ENCODE data around the gene NEK5. TPM values are rescaled to one million over a fixed set of nuclear protein-coding genes. Genes with fewer than 3 reads are reported as not detected.

NEK5 gene
- total and polyA plus RNA-seq, 2 donors (not counting 3 experiments of a cell fraction or from before 2014, with no cell fraction given), result 0.03 to 0.18 TPM

- Histone ChIP-seq H2AFZ (ENCODE audit: low read depth, low read length) (no peak overlapping the region), H3K4me1 (ENCODE audit: control insufficient read depth, extremely low read depth, insufficient read depth, low read length) (no peaks in the 10 kb centered on the region), H4K20me1 (replicated peaks; ENCODE audit: control insufficient read depth, extremely low read depth, insufficient read depth, low read length) (no peaks in the 10 kb centered on the region), H3K36me3 (ENCODE audit: control insufficient read depth in 2 of 2, extremely low read depth in 1 of 2, insufficient read depth in 2 of 2, low read length in 2 of 2) (no peaks in the 10 kb centered on the region), H3K27me3 (ENCODE audit: control insufficient read depth in 2 of 2, insufficient read depth in 2 of 2, low read length in 2 of 2) (no peaks in the 10 kb centered on the region), H3K4me3 (replicated peaks in 1 of 3; ENCODE audit: insufficient read depth in 1 of 3, low read depth in 1 of 3, low read length in 3 of 3) (no peak overlapping the region), H3K4me2 (ENCODE audit: insufficient read depth, low read length) (no peak overlapping the region), H3K9me3 (replicated peaks; ENCODE audit: control insufficient read depth, insufficient read depth, low read length) (peaks cover 2% of the 10 kb centered on the region), H3K79me2 (ENCODE audit: control insufficient read depth, insufficient read depth, low read length) (no peaks in the 10 kb centered on the region), H3K9me1 (replicated peaks; ENCODE audit: control insufficient read depth, extremely low read depth, insufficient read depth, low read length) (no peaks in the 10 kb centered on the region), H3K9ac (replicated peaks; ENCODE audit: extremely low read depth, insufficient read depth, low read length) (no peak overlapping the region), H3K27ac (ENCODE audit: insufficient read depth, low read depth, low read length) (no peak overlapping the region)
- no TSS peak for BruUV-seq (replicated peaks)
- TF ChIP-seq GATA2 (IDR thresholded peaks at IDR 0.05; ENCODE audit: insufficient read depth, insufficient read length, low read depth, low read length), result no peak
- peak; percentile 42 for TF ChIP-seq JUN (IDR thresholded peaks at IDR 0.05; ENCODE audit: borderline replicate concordance, insufficient read depth, insufficient read length, low read depth)
- TF ChIP-seq POLR2A (IDR thresholded peaks at IDR 0.05; ENCODE audit: low read depth, low read length), result no peak
- TF ChIP-seq EZH2 (IDR thresholded peaks at IDR 0.05; ENCODE audit: borderline replicate concordance, low read depth, low read length, severe bottlenecking), result no peak
- peak in 1 of 2 donors; percentile 8 for TF ChIP-seq CTCF (IDR thresholded peaks at IDR 0.05; ENCODE audit: extremely low read depth in 1 of 2, insufficient read depth in 1 of 2, low read depth in 1 of 2, low read length in 2 of 2)
- DNase-seq (ENCODE audit: low read depth, low spot score) (peak; percentile 19), FAIRE-seq (peak; percentile 43)
- dilution Hi-C loops (cut with MboI; ENCODE audit: extremely low pct_ligation_motif_present, low sequenced_read_pairs), result no loop called here
- CTCF ChIA-PET, result interaction anchor here (0.9 to 1.3 kb wide), 2 partner anchors 58 to 130 kb away, joined by 3 to 5 read pairs; partner anchors contain the start of gene NEK5
- POLR2A ChIA-PET, result no interaction called here
- intact Hi-C loops (cut with micrococcal nuclease), result no loop called here
Observed at GRCh38 chr13:52070929-52071523, 57.8 kb downstream of the NEK5 start.

- peaks cover 2% of the 10 kb centered on the region for H3K9me3 ChIP-seq (replicated peaks; ENCODE audit: control insufficient read depth, insufficient read depth, low read length)
- no peaks in the 10 kb centered on the region for H3K79me2 ChIP-seq (ENCODE audit: control insufficient read depth, insufficient read depth, low read length)
- H3K9ac ChIP-seq (replicated peaks; ENCODE audit: extremely low read depth, insufficient read depth, low read length), result no peak overlapping the region
- H3K9me1 ChIP-seq (replicated peaks; ENCODE audit: control insufficient read depth, extremely low read depth, insufficient read depth, low read length), result no peaks in the 10 kb centered on the region
- DNase-seq (ENCODE audit: low read depth, low spot score), result no peak
- POLR2A ChIA-PET, result no interaction called here
- no peaks in the 10 kb centered on the region for H3K27me3 ChIP-seq (ENCODE audit: control insufficient read depth in 2 of 2, insufficient read depth in 2 of 2, low read length in 2 of 2)
- H2AFZ ChIP-seq (ENCODE audit: low read depth, low read length), result no peak overlapping the region
- peaks cover under 1% of the 10 kb centered on the region for H3K4me1 ChIP-seq (ENCODE audit: control insufficient read depth, extremely low read depth, insufficient read depth, low read length)
- BruUV-seq (replicated peaks), result no TSS peak
- CTCF ChIA-PET, result interaction anchor here (1.2 kb wide), 1 partner anchor 383 kb away, joined by 3 read pairs; the partner anchor contains the start of gene VPS36
- dilution Hi-C loops (cut with MboI; ENCODE audit: extremely low pct_ligation_motif_present, low sequenced_read_pairs), result no loop called here
- TF ChIP-seq GATA2 (IDR thresholded peaks at IDR 0.05; ENCODE audit: insufficient read depth, insufficient read length, low read depth, low read length) (no peak), CTCF (IDR thresholded peaks at IDR 0.05; ENCODE audit: extremely low read depth in 1 of 2, insufficient read depth in 1 of 2, low read depth in 1 of 2, low read length in 2 of 2) (no peak), MAX (IDR thresholded peaks at IDR 0.05; ENCODE audit: insufficient read depth, insufficient read length) (no peak), FOS (IDR thresholded peaks at IDR 0.05; ENCODE audit: borderline replicate concordance, insufficient read depth, low read length) (no peak), JUN (IDR thresholded peaks at IDR 0.05; ENCODE audit: borderline replicate concordance, insufficient read depth, insufficient read length, low read depth) (no peak), POLR2AphosphoS5 (IDR thresholded peaks at IDR 0.05; ENCODE audit: insufficient read depth, low read depth, low read length) (no peak), POLR2A (IDR thresholded peaks at IDR 0.05; ENCODE audit: low read depth, low read length) (no peak), EZH2 (IDR thresholded peaks at IDR 0.05; ENCODE audit: borderline replicate concordance, low read depth, low read length, severe bottlenecking) (no peak), MYC (IDR thresholded peaks at IDR 0.05; ENCODE audit: low read depth, low read length) (no peak)
- no peak overlapping the region for H3K27ac ChIP-seq (ENCODE audit: insufficient read depth, low read depth, low read length)
- no peak overlapping the region for H3K4me2 ChIP-seq (ENCODE audit: insufficient read depth, low read length)
- H3K4me3 ChIP-seq (replicated peaks in 1 of 3; ENCODE audit: insufficient read depth in 1 of 3, low read depth in 1 of 3, low read length in 3 of 3), result no peak overlapping the region
- intact Hi-C loops (cut with micrococcal nuclease), result no loop called here
- H3K36me3 ChIP-seq (ENCODE audit: control insufficient read depth in 2 of 2, extremely low read depth in 1 of 2, insufficient read depth in 2 of 2, low read length in 2 of 2), result no peaks in the 10 kb centered on the region
- no peak for FAIRE-seq
- no peaks in the 10 kb centered on the region for H4K20me1 ChIP-seq (replicated peaks; ENCODE audit: control insufficient read depth, extremely low read depth, insufficient read depth, low read length)
Observed at GRCh38 chr13:52067237-52067636, 61.6 kb downstream of the NEK5 start.

Measured in endothelial cell of umbilical vein (primary cell).